Body of pancreas (tissue), 4 donors: ENCODE measurements around the gene CDS1.

Source experiments
- POLR2A ChIP-seq, 3 donors: fragments of 450-650 bp; IDR thresholded peaks; one replicate each; pipeline ENCODE4 v1.6.1; 2016; ENCODE audit warnings: antibody characterized with exemption in 3 of 3, mild to moderate bottlenecking in 2 of 3
- TF ChIP-seq, protein P1 (sequence below), 7 experiments: fragments of 450-650 bp in 4 of 7; fragments of 200-600 bp in 3 of 7; sonication (generic) in 3 of 7; IDR thresholded peaks; one replicate each; pipeline ENCODE4 v1.5.1; 2016 to 2019; ENCODE audit warnings: antibody characterized with exemption in 7 of 7

GRCh38 chr4:84583876-84584380 is 1.0 kb downstream of the CDS1 start:
- TF ChIP-seq, protein P1, sequence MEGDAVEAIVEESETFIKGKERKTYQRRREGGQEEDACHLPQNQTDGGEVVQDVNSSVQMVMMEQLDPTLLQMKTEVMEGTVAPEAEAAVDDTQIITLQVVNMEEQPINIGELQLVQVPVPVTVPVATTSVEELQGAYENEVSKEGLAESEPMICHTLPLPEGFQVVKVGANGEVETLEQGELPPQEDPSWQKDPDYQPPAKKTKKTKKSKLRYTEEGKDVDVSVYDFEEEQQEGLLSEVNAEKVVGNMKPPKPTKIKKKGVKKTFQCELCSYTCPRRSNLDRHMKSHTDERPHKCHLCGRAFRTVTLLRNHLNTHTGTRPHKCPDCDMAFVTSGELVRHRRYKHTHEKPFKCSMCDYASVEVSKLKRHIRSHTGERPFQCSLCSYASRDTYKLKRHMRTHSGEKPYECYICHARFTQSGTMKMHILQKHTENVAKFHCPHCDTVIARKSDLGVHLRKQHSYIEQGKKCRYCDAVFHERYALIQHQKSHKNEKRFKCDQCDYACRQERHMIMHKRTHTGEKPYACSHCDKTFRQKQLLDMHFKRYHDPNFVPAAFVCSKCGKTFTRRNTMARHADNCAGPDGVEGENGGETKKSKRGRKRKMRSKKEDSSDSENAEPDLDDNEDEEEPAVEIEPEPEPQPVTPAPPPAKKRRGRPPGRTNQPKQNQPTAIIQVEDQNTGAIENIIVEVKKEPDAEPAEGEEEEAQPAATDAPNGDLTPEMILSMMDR (IDR thresholded peaks at IDR 0.05): no peak
- no peak for TF ChIP-seq POLR2A (IDR thresholded peaks at IDR 0.05)
